HFF-Myc (cell line): ENCODE data around the gene DKK3.

Experiments
- DNase-seq: peaks from one replicate; pipeline ENCODE4 v3.0.0-alpha.2; 2011; ENCODE audit warnings: low read depth; ENCODE audit errors: extremely low read depth
- H3K4me3 ChIP-seq: replicated peaks from 2 replicates; pipeline ENCODE4 v1.5.1; 2011; ENCODE audit warnings: low read depth, mild to moderate bottlenecking, control low read depth, low read length
- CTCF ChIP-seq: IDR thresholded peaks from 2 replicates; pipeline ENCODE4 v1.5.1; 2012; ENCODE audit warnings: mild to moderate bottlenecking, low read depth, low read length, control low read depth; ENCODE audit errors: missing control alignments

Gene DKK3

GRCh38 chr11:11956006-11956405 lies 52.4 kb downstream of the DKK3 start:
- DNase-seq = no peak
- no peak for TF ChIP-seq CTCF
- H3K4me3 ChIP-seq = no peak overlapping the region

GRCh38 chr11:11952036-11952435 lies 56.4 kb downstream of the DKK3 start:
- no peak for TF ChIP-seq CTCF
- no peak for DNase-seq
- H3K4me3 ChIP-seq = no peak overlapping the region

- DNase-seq = no peak
- no peak for TF ChIP-seq CTCF
- no peak overlapping the region for H3K4me3 ChIP-seq
Measured at GRCh38 chr11:11949482-11949881, 58.9 kb downstream of the DKK3 start.

- no peak for DNase-seq
- H3K4me3 ChIP-seq = no peak overlapping the region
Measured at GRCh38 chr11:11948242-11948947, 60.0 kb downstream of the DKK3 start.

GRCh38 chr11:11947825-11948224 lies 60.6 kb downstream of the DKK3 start:
- no peak for TF ChIP-seq CTCF
- DNase-seq = no peak
- no peak overlapping the region for H3K4me3 ChIP-seq

More at GRCh38 chr11:11948242-11948947, 60.0 kb downstream of the DKK3 start:
- no peak for TF ChIP-seq CTCF

GRCh38 chr11:11946878-11947277 lies 61.5 kb downstream of the DKK3 start:
- DNase-seq = no peak
- H3K4me3 ChIP-seq = no peak overlapping the region
- no peak for TF ChIP-seq CTCF

GRCh38 chr11:11946180-11946579 lies 62.2 kb downstream of the DKK3 start:
- DNase-seq = no peak
- no peak overlapping the region for H3K4me3 ChIP-seq
- no peak for TF ChIP-seq CTCF
